ENCODE results near the gene BACH2.

Gene BACH2

DNA sequence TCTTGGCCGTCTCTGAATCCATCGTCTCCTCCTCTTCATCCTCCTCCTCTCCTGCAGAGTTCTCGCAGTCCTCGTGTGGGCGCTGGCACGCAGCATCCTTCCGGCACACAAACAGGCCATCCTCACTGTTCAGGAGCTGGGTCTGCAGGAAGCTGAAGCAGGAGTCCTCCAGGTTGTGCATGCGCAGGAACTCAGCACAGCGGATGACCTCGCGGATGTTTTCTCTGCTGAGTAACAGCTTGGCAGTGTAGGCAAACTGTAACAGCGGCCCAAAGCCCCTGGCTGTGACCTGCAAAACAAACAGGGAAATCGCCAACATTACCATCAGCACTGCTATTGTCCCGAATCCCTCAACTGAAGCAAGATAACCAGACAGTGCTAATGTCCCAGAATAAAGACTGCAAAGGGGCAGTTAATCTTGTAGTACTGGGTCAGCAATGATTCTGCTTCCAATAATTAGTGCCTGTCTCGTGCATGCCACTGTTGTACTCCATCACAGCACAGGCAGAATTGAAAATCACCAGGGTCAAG, 345.0 kb downstream of the BACH2 start:
- Histone ChIP-seq H3K79me2 (ENCODE audit: insufficient read depth, low read depth) (no peaks in the 10 kb centered on the region), H3K4me3 (IDR thresholded peaks at IDR 0.05; ENCODE audit: insufficient read depth, low read depth, low read length) (no peak overlapping the region), H3K4me1 (ENCODE audit: low read depth, poor library complexity, severe bottlenecking) (peaks cover 4% of the 10 kb centered on the region), H3K36me3 (ENCODE audit: insufficient read depth) (no peaks in the 10 kb centered on the region), H2AFZ (ENCODE audit: low read depth) (no peak overlapping the region), H4K20me1 (ENCODE audit: insufficient read depth) (no peaks in the 10 kb centered on the region), H3K9ac (no peak overlapping the region), H3K4me2 (no peak overlapping the region), H3K27me3 (ENCODE audit: insufficient read depth, low read depth) (no peaks in the 10 kb centered on the region), H3K27ac (no peak overlapping the region)
- TF ChIP-seq, protein P1, sequence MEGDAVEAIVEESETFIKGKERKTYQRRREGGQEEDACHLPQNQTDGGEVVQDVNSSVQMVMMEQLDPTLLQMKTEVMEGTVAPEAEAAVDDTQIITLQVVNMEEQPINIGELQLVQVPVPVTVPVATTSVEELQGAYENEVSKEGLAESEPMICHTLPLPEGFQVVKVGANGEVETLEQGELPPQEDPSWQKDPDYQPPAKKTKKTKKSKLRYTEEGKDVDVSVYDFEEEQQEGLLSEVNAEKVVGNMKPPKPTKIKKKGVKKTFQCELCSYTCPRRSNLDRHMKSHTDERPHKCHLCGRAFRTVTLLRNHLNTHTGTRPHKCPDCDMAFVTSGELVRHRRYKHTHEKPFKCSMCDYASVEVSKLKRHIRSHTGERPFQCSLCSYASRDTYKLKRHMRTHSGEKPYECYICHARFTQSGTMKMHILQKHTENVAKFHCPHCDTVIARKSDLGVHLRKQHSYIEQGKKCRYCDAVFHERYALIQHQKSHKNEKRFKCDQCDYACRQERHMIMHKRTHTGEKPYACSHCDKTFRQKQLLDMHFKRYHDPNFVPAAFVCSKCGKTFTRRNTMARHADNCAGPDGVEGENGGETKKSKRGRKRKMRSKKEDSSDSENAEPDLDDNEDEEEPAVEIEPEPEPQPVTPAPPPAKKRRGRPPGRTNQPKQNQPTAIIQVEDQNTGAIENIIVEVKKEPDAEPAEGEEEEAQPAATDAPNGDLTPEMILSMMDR (conservative IDR thresholded peaks at IDR 0.05; ENCODE audit: low read depth, low read length), result no peak

DNA sequence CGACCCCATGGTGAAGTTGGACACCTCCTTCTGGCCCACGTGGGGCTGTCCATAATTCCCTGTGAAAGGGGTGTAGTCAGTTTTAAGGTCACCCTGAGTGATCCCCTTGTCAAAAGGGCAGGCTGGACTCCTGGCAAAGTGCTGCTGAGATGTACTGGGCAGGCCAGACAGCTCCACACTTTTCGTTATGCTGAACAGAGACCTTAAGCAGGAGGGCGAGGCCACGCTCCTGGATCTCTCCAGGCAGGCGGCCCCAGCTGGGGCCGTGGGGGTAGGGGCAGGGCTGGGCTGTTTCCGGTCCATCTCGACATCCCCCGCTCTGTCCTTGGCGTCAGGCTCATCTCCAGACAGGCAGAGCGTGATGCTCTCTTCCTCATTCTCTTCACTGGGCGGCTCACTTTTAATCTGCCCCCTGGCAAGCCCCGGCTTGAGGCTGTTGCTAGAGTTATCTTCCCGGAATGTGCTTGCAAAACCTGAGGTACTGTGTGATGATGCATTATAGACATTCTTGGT, 345.7 kb downstream of the BACH2 start:
- H3K4me2 ChIP-seq, result no peak overlapping the region
- no peak overlapping the region for H3K27ac ChIP-seq
- no peaks in the 10 kb centered on the region for H3K79me2 ChIP-seq (ENCODE audit: insufficient read depth, low read depth)
- no peak overlapping the region for H3K9ac ChIP-seq
- H2AFZ ChIP-seq (ENCODE audit: low read depth), result no peak overlapping the region
- no peaks in the 10 kb centered on the region for H3K27me3 ChIP-seq (ENCODE audit: insufficient read depth, low read depth)
- no peaks in the 10 kb centered on the region for H4K20me1 ChIP-seq (ENCODE audit: insufficient read depth)
- no peaks in the 10 kb centered on the region for H3K36me3 ChIP-seq (ENCODE audit: insufficient read depth)
- H3K4me3 ChIP-seq (IDR thresholded peaks at IDR 0.05; ENCODE audit: insufficient read depth, low read depth, low read length), result no peak overlapping the region
- H3K4me1 ChIP-seq (ENCODE audit: low read depth, poor library complexity, severe bottlenecking), result peaks cover 4% of the 10 kb centered on the region
- TF ChIP-seq, protein P1 (conservative IDR thresholded peaks at IDR 0.05; ENCODE audit: low read depth, low read length), result no peak

DNA sequence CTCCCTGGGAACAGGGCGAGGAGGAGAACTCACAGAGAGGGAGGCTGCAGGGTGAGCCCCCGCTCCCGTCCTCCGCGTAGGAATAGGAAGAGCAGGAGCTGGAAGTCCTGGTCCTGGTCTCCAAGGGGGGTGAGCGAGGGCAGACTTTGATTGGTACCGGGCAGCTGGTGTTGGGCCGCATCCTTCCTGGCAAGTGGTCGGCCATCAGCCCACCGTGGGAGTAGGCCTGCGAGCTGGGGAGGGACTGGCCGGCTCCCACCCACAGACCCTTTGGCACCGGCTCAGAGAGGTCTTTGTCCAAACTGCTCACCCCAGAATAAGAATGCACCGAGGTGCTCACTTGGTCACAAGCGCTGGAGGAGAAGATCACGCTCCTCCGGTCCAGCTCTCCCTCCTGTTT, 346.2 kb downstream of the BACH2 start:
- H3K27ac ChIP-seq, result no peak overlapping the region

DNA sequence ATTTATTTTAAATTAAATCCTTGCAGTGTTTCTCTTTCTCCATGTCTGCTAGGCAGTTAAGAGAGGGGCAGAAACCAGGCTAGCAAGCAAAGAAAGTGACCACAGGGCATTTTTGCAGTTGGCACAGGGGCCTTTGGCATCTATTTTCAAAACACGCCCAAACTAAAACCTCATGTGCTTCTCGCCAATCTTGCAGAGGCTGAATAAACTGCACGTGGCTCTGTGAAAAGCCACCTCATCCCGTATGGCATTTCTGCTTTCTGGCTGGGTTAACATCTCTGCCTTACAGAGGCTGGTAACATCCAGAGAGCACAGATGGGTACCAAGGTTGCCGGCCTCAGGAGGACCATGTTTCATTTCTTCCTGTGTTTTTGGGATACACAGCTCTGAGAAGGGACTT, 347.8 kb downstream of the BACH2 start:
- H4K20me1 ChIP-seq (ENCODE audit: insufficient read depth), result no peaks in the 10 kb centered on the region
- TF ChIP-seq, protein P1 (conservative IDR thresholded peaks at IDR 0.05; ENCODE audit: low read depth, low read length), result no peak
- no peaks in the 10 kb centered on the region for H3K4me1 ChIP-seq (ENCODE audit: low read depth, poor library complexity, severe bottlenecking)
- no peaks in the 10 kb centered on the region for H3K79me2 ChIP-seq (ENCODE audit: insufficient read depth, low read depth)
- H3K4me2 ChIP-seq, result no peak overlapping the region
- no peak overlapping the region for H3K27ac ChIP-seq
- H3K27me3 ChIP-seq (ENCODE audit: insufficient read depth, low read depth), result no peaks in the 10 kb centered on the region
- H3K4me3 ChIP-seq (IDR thresholded peaks at IDR 0.05; ENCODE audit: insufficient read depth, low read depth, low read length), result no peak overlapping the region
- H2AFZ ChIP-seq (ENCODE audit: low read depth), result no peak overlapping the region
- no peak overlapping the region for H3K9ac ChIP-seq
- no peaks in the 10 kb centered on the region for H3K36me3 ChIP-seq (ENCODE audit: insufficient read depth)

More for the DNA sequence above, 346.2 kb downstream of the BACH2 start:
- H2AFZ ChIP-seq (ENCODE audit: low read depth), result no peak overlapping the region
- H3K4me3 ChIP-seq (IDR thresholded peaks at IDR 0.05; ENCODE audit: insufficient read depth, low read depth, low read length), result no peak overlapping the region
- H4K20me1 ChIP-seq (ENCODE audit: insufficient read depth), result no peaks in the 10 kb centered on the region
- no peaks in the 10 kb centered on the region for H3K36me3 ChIP-seq (ENCODE audit: insufficient read depth)
- H3K27me3 ChIP-seq (ENCODE audit: insufficient read depth, low read depth), result no peaks in the 10 kb centered on the region
- no peak overlapping the region for H3K4me2 ChIP-seq
- no peak overlapping the region for H3K9ac ChIP-seq
- H3K4me1 ChIP-seq (ENCODE audit: low read depth, poor library complexity, severe bottlenecking), result peaks cover 4% of the 10 kb centered on the region
- H3K79me2 ChIP-seq (ENCODE audit: insufficient read depth, low read depth), result no peaks in the 10 kb centered on the region
- TF ChIP-seq, protein P1 (conservative IDR thresholded peaks at IDR 0.05; ENCODE audit: low read depth, low read length), result no peak
